GM19023 (cell line): ENCODE measurements around the gene FOXK2.

Experiments used
- ATAC-seq: cut with Tn5 transposase; IDR thresholded peaks from one replicate; pipeline ENCODE4 v1.9.1; 2021; ENCODE audit warnings: mild to moderate bottlenecking, moderate library complexity; ENCODE audit not compliant: unreplicated experiment

FOXK2 gene

GRCh38 chr17:82587234-82588086, 67.9 kb downstream of the FOXK2 start:
- ATAC-seq = no peak

DNA sequence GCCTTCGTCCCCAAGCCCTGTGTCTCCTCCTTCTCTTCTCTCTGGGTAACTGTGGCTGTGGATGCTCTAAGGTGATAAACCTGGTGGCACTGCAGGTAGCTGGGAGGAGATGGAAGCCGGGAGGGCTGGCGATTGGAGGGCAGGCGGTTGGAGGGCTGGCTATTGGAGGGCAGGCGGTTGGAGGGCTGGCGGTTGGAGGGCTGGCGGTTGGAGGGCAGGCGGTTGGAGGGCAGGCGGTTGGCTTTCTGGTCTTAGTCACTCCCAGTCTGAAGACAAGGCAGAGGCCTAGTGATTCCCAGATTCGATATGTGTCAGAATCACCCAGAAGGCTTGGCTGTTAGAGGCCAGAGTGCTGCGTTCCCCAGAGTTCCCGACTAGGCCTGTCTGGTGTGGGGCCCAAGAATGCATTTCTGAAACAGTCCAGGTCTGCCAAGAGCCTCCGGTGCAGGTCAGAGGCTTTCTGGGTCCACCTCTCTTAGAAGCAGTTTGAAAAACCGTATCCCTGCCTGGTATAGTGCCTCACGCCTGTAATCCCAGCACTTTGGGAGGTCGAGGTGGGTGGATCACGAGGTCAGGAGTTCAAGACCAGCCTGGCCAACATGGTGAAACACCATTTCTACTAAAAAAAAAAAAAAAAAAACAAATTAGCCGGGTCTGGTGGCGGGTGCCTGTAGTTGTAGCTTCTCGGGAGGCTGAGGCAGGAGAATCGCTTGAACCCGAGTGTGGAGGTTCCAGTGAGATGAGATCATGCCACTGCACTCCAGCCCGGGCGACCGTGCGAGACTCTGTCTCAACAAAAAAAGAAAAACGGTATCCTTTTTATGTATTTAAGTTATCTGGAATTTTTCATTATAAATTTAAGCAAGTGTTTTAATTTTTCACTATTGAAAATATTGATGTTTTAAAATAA, 69.0 kb downstream of the FOXK2 start:
- ATAC-seq = no peak

- ATAC-seq = no peak
These were observed 70.3 kb downstream of the FOXK2 start for GRCh38 chr17:82589851-82590180.

DNA sequence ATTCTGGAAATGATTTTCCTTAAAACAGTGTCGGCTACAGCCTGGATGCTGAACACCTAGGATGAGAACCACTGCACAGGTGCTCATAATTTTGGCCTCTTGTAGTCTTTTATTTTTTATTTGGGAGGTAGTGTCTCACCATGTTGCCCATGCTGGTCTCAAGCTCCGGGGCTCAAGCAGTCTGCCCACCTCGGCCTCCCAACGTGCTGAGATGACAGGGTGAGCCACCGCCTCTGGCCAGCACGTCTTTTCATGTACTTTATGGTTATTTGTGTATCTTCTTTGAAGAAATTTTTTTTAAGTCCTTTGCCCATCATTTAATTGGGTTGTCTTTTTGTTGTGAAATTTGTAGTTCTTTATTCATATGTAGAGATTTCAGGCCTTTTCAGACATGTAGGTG, 70.7 kb downstream of the FOXK2 start:
- ATAC-seq = no peak

- ATAC-seq = no peak
These were observed 71.5 kb downstream of the FOXK2 start for GRCh38 chr17:82590881-82591539.

GRCh38 chr17:82592289-82592766, 72.8 kb downstream of the FOXK2 start:
- ATAC-seq = no peak

- no peak for ATAC-seq
These were observed 73.4 kb downstream of the FOXK2 start for GRCh38 chr17:82592767-82593589.

DNA sequence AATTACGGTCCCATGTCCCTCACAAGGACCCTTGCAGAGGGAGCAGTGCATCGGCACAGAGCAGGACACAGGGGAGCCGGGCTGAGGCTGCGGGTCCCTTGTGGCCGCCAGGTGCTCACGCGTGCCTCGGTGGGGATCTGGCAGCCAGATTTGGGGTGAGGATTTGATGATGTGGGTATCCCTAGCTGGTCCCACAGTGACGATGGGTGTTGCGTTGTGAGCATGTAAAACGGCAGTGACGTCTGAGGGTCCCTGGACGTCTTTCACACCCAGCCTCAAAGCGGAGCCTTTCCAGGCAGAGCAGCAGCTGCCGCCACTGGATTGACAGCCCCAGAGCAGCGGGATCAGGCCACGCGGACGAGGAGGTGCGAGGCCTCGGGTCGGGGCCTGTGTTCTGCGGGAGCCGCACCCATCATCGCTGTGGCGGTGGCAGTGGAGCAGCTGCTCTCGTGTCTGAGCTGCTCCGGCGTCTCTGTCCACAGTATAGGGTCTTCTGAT, 74.1 kb downstream of the FOXK2 start:
- no peak for ATAC-seq

DNA sequence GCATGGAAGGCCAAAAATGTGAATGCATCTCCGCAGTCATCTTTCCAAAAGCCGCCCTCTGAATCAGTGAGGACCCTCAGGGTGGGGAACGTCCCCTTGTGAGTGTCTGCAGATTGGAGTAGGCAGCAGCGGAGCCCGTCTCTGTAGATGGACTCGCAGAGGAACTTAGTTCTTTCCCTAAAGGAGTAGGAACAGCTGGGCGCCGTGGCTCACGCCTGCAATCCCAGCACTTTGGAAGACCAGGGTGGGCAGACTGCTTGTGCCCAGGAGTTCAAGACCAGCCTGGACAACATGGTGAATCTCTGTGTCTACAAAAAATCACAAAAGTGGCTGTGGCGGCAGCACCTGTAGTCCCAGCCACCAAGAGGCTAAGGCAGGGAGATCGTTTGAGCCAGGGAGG, 75.0 kb downstream of the FOXK2 start:
- no peak for ATAC-seq

DNA sequence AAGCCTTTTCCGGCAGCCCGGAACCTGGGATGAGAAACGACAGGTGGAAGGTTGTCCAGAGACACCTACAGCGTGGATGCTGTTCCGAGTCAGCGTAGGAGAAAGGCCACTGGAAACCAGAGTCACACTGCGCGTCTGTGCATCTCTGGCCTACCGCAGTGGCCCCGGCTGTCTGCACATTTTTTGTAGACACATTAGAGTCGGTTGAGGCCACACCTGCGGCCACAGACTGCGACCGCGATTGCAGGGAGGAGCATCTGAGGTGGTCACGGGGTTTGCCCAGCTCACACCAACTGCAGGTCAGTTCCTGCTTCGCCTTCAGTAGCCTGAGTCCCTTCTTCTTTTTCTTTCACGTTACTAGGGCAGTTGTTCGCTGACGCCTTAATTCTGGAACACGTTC, 76.4 kb downstream of the FOXK2 start:
- ATAC-seq = no peak

- ATAC-seq = no peak
These were observed 76.8 kb downstream of the FOXK2 start for GRCh38 chr17:82596296-82596695.

- ATAC-seq = no peak
These were observed 77.5 kb downstream of the FOXK2 start for GRCh38 chr17:82596837-82597672.

- ATAC-seq = no peak
These were observed 79.0 kb downstream of the FOXK2 start for GRCh38 chr17:82598256-82599119.

- ATAC-seq = no peak
These were observed 80.4 kb downstream of the FOXK2 start for GRCh38 chr17:82599674-82600661.

GRCh38 chr17:82600731-82601446, 81.4 kb downstream of the FOXK2 start:
- no peak for ATAC-seq

- ATAC-seq = no peak
These were observed 82.0 kb downstream of the FOXK2 start for GRCh38 chr17:82601447-82602000.
